Astrocyte (in vitro differentiated cells and primary cell): ENCODE results near the gene ASB10. TPM values are rescaled to one million over a fixed set of nuclear protein-coding genes. Genes with fewer than 3 reads are reported as not detected.

Experiments used
- DNase-seq: peaks from one replicate; pipeline ENCODE4 v3.0.0-alpha.2; 2010; ENCODE audit warnings: low read depth
- FAIRE-seq: peaks from 2 replicates; lab custom pipeline; 2011; peaks lifted over from hg19 to GRCh38; lab: Jason Lieb, UNC
- H2AFZ ChIP-seq: 2 replicates; pipeline ENCODE4 v1.6.0; 2012; ENCODE audit warnings: low read depth, low read length, inconsistent platforms
- H3K27ac ChIP-seq: 2 replicates; pipeline ENCODE4 v1.5.1; 2011; ENCODE audit warnings: low read depth, low read length, inconsistent platforms
- H3K27me3 ChIP-seq: 2 replicates; pipeline ENCODE4 v1.6.0; 2011; ENCODE audit warnings: low read length, inconsistent platforms; ENCODE audit not compliant: insufficient read depth
- H3K36me3 ChIP-seq: 2 replicates; pipeline ENCODE4 v1.5.1; 2011; ENCODE audit warnings: low read length, inconsistent platforms; ENCODE audit not compliant: insufficient read depth
- H3K4me1 ChIP-seq: 2 replicates; pipeline ENCODE4 v1.5.1; 2011; ENCODE audit warnings: low read length, inconsistent platforms; ENCODE audit not compliant: insufficient read depth
- H3K4me2 ChIP-seq: 2 replicates; pipeline ENCODE4 v1.6.0; 2012; ENCODE audit warnings: low read length, inconsistent platforms
- H3K4me3 ChIP-seq: 2 replicates; pipeline ENCODE4 v1.5.1; 2011; ENCODE audit warnings: low read depth, mild to moderate bottlenecking, low read length, inconsistent platforms; ENCODE audit not compliant: insufficient read depth
- H3K79me2 ChIP-seq: 2 replicates; pipeline ENCODE4 v1.6.0; 2012; ENCODE audit warnings: mild to moderate bottlenecking, low read length, inconsistent platforms; ENCODE audit not compliant: insufficient read depth
- H3K9ac ChIP-seq: 2 replicates; pipeline ENCODE4 v1.6.0; 2012; ENCODE audit warnings: mild to moderate bottlenecking, low read length, inconsistent platforms
- H3K9me3 ChIP-seq: 2 replicates; pipeline ENCODE4 v1.5.1; 2012; ENCODE audit warnings: low read depth, mild to moderate bottlenecking, low read length, inconsistent platforms; ENCODE audit not compliant: insufficient read depth
- H4K20me1 ChIP-seq: 2 replicates; pipeline ENCODE4 v1.6.0; 2012; ENCODE audit warnings: low read length, inconsistent platforms; ENCODE audit not compliant: insufficient read depth
- H3K27ac Mint-ChIP-seq: one replicate; pipeline ENCODE4 v1.8.0; 2021; ENCODE audit warnings: mild to moderate bottlenecking, mixed read lengths; ENCODE audit not compliant: unreplicated experiment
- H3K27me3 Mint-ChIP-seq: one replicate; pipeline ENCODE4 v1.8.0; 2021; ENCODE audit warnings: low read depth, mixed read lengths; ENCODE audit not compliant: unreplicated experiment
- H3K36me3 Mint-ChIP-seq: one replicate; pipeline ENCODE4 v1.8.0; 2021; ENCODE audit warnings: low read depth, mixed read lengths; ENCODE audit not compliant: unreplicated experiment
- H3K4me1 Mint-ChIP-seq: one replicate; pipeline ENCODE4 v1.8.0; 2021; ENCODE audit warnings: low read depth, mixed read lengths; ENCODE audit not compliant: unreplicated experiment
- H3K4me3 Mint-ChIP-seq: one replicate; pipeline ENCODE4 v1.8.0; 2021; ENCODE audit warnings: mild to moderate bottlenecking, moderate library complexity, mixed read lengths; ENCODE audit not compliant: unreplicated experiment
- H3K9me3 Mint-ChIP-seq: one replicate; pipeline ENCODE4 v1.8.0; 2021; ENCODE audit warnings: mild to moderate bottlenecking, mixed read lengths; ENCODE audit not compliant: unreplicated experiment
- CTCF ChIP-seq: IDR thresholded peaks from 2 replicates; pipeline ENCODE4 v1.5.1; 2011; ENCODE audit warnings: low read depth, mild to moderate bottlenecking, inconsistent platforms, low read length, moderate library complexity; ENCODE audit not compliant: insufficient read depth
- EZH2 ChIP-seq: IDR thresholded peaks from 2 replicates; pipeline ENCODE4 v1.6.1; 2012; ENCODE audit warnings: mild to moderate bottlenecking, low read length, inconsistent platforms; ENCODE audit not compliant: insufficient read depth
- total RNA-seq: library from RNA; stranded (reverse); gene quantifications from 2 replicates; pipeline ENCODE4 v1.2.1, GENCODE V29; 2021

ASB10 gene
- total RNA-seq, 1 donor from 2014 or later, result not detected

GRCh38 chr7:151228024-151228866 is 41.2 kb upstream of the ASB10 start:
- peak overlapping the region; percentile 97 for H3K4me3 Mint-ChIP-seq
- Histone ChIP-seq H3K9ac (peak overlapping the region; percentile 91), H3K4me3 (peak overlapping the region; percentile 89), H3K79me2 (peaks cover 39% of the 10 kb centered on the region), H3K4me2 (peak overlapping the region; percentile 94), H3K27ac (peak overlapping the region; percentile 74), H4K20me1 (peaks cover 25% of the 10 kb centered on the region), H3K9me3 (no peaks in the 10 kb centered on the region), H3K36me3 (peaks cover 12% of the 10 kb centered on the region), H3K4me1 (peaks cover 22% of the 10 kb centered on the region), H2AFZ (peak overlapping the region; percentile 95), H3K27me3 (no peaks in the 10 kb centered on the region)
- H3K36me3 Mint-ChIP-seq, result peaks cover 8% of the 10 kb centered on the region
- no peaks in the 10 kb centered on the region for H3K27me3 Mint-ChIP-seq
- DNase-seq (no peak), FAIRE-seq (no peak)
- H3K9me3 Mint-ChIP-seq, result no peaks in the 10 kb centered on the region
- H3K4me1 Mint-ChIP-seq, result peaks cover 16% of the 10 kb centered on the region
- peak overlapping the region; percentile 73 for H3K27ac Mint-ChIP-seq
- TF ChIP-seq CTCF (no peak), EZH2 (no peak)

GRCh38 chr7:151226875-151227782 is 40.1 kb upstream of the ASB10 start, which contains the start of gene ABCF2:
Gene ABCF2 (minus strand): TSS chr7:151227205. CDS start chr7:151226458, 747 bp downstream.
- Mint-ChIP-seq H3K36me3 (peaks cover 7% of the 10 kb centered on the region), H3K4me3 (peak within 1 kb of the TSS; percentile 97), H3K27me3 (no peaks in the 10 kb centered on the region), H3K27ac (peak within 1 kb of the TSS; percentile 96), H3K9me3 (no peaks in the 10 kb centered on the region), H3K4me1 (peaks cover 16% of the 10 kb centered on the region)
- TF ChIP-seq EZH2, result no peak
- no peak for TF ChIP-seq CTCF
- FAIRE-seq, result no peak
- Histone ChIP-seq H3K4me2 (peak within 1 kb of the TSS; percentile 94), H3K27ac (peak within 1 kb of the TSS; percentile 74), H3K4me3 (peak within 1 kb of the TSS; percentile 89), H2AFZ (peak within 1 kb of the TSS; percentile 95), H3K9ac (peak within 1 kb of the TSS; percentile 91), H3K9me3 (no peaks in the 10 kb centered on the region), H3K4me1 (peaks cover 22% of the 10 kb centered on the region), H3K27me3 (no peaks in the 10 kb centered on the region), H3K36me3 (peaks cover 23% of the 10 kb centered on the region), H3K79me2 (peaks cover 29% of the 10 kb centered on the region), H4K20me1 (peaks cover 23% of the 10 kb centered on the region)
- DNase-seq, result peak; percentile 98
